Uterus (tissue), 2 donors: Measurements from ENCODE around the gene PACS1.

Experiments
- CTCF ChIP-seq, 4 experiments: fragments of 200-600 bp in 2 of 4; fragments of 450-650 bp in 2 of 4; sonication (generic) in 2 of 4; IDR thresholded peaks; one replicate each; pipeline ENCODE4 v1.5.1; 2016 to 2019; ENCODE audit warnings: antibody characterized with exemption in 4 of 4, mild to moderate bottlenecking in 2 of 4, moderate library complexity in 1 of 4
- POLR2A ChIP-seq, 2 donors: fragments of 450-650 bp; IDR thresholded peaks; one replicate each; pipeline ENCODE4 v1.6.1; 2016; ENCODE audit warnings: antibody characterized with exemption in 2 of 2, mild to moderate bottlenecking in 1 of 2, moderate library complexity in 1 of 2

GRCh38 chr11:66071381-66071801, 1.3 kb downstream of the PACS1 start:
- TF ChIP-seq CTCF (IDR thresholded peaks at IDR 0.05) (no peak), POLR2A (IDR thresholded peaks at IDR 0.05) (no peak)
